ENCODE results near the gene ZNF837. TPM values are rescaled to one million over a fixed set of nuclear protein-coding genes. Genes with fewer than 3 reads are reported as not detected.

Gene ZNF837
- total RNA-seq, 1 experiment from 2014 or later = 1.6 TPM

DNA sequence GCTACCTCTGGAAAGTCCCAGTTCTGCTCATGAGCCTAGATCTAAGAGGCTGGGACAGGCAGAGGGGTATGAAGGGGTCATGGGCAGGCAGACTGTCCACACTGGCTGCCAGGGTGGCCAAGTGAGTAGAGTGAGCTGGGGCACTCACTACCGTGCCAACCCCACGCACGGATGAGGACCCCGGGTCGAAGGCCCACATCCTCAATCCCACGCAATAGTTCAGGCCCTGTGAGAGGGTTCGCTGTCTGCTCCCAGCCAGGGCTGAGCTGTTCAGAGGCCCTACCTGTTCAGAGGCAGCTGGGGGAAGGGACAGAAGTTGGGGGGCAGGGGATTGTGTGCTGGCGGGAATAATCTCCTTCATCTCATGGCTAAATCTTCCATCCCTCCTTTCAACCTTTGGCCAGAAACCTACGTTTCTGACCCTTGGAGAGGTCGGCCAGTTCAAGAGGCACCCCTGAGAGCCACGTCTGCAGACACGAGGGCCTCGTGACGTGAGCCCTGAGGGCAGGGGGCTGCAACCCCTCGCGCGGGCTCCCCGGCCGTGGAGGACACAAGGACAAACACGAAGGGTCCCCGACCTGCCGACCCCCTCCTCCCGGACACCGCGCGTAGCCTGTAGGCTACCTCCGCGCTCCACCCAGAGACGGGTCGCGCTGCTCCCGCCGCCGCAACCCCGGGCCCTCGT lies 5.2 kb upstream of the ZNF837 start:
- H3K4me3 ChIP-seq (ENCODE audit: low read depth in 2 of 2, low read length in 2 of 2) = peak overlapping the region; percentile 97 to 98
- H3K27ac ChIP-seq (ENCODE audit: low read length) = peak overlapping the region; percentile 99
- peak; percentile 16 for ATAC-seq
- H3K36me3 ChIP-seq (ENCODE audit: control insufficient read depth, insufficient read depth, low read length) = peaks cover 25% of the 10 kb centered on the region
- CTCF ChIA-PET = no interaction called here
- DNase-seq (ENCODE audit: low read depth, low spot score) = no peak
- POLR2A ChIA-PET = interaction anchor here (1.6 kb wide), 1 partner anchor 22 kb away, joined by 6 read pairs; no protein-coding TSS in a partner anchor
- intact Hi-C loops (cut with micrococcal nuclease; ENCODE audit: unreplicated experiment) = loop anchor here (5.0 kb wide), 1 partner anchor 59 kb away; the partner anchor contains the start of gene ZSCAN22
- H3K4me1 ChIP-seq (ENCODE audit: control insufficient read depth, insufficient read depth, low read length) = peaks cover 39% of the 10 kb centered on the region
- no TSS peak for BruUV-seq (replicated peaks)
- no peaks in the 10 kb centered on the region for H3K9me3 ChIP-seq (ENCODE audit: control insufficient read depth, insufficient read depth, low read depth, low read length)
- TF ChIP-seq REST (IDR thresholded peaks at IDR 0.05; ENCODE audit: insufficient read depth in 1 of 2, low read depth in 2 of 2, low read length in 1 of 2) = no peak
- no peak for TF ChIP-seq CTCF (IDR thresholded peaks at IDR 0.05)
- in situ Hi-C loops (cut with HindIII; ENCODE audit: low pct_unique_long_range_greater_than_20kb, low sequenced_read_pairs) = no loop called here
- no peaks in the 10 kb centered on the region for H3K27me3 ChIP-seq (ENCODE audit: control insufficient read depth, insufficient read depth, low read length)

DNA sequence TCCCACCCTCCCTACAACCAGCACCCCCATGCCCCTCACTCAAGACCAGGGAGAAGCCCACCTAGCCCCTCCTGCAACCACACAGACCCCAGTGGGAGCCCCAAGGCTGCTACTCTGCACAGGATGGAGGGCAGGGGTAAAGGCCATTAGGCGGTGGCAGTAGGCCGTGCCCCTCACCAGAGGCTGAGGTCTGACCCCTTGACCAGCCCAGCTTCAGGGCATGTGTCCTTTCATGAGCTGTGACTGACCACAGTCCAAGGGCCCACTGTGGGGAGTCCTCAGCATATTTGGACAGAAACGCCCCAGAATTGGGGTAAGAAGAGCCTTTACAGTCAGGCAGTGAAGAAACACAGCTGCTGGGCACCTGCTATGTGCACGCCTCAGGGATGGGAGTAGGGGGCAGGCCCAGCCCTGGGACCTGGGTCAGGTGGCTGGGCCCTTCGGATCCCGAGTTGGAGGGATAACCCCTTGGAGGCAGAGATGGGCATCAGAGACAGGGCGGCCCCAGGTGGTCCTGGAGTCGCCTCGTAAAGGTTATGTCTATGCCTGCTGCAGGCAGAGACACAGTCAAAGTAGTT lies 4.6 kb upstream of the ZNF837 start:
- no peaks in the 10 kb centered on the region for H3K9me3 ChIP-seq (ENCODE audit: control insufficient read depth, insufficient read depth, low read depth, low read length)
- no peaks in the 10 kb centered on the region for H3K27me3 ChIP-seq (ENCODE audit: control insufficient read depth, insufficient read depth, low read length)
- BruUV-seq (replicated peaks) = no TSS peak
- H3K36me3 ChIP-seq (ENCODE audit: control insufficient read depth, insufficient read depth, low read length) = peaks cover 21% of the 10 kb centered on the region
- no peak for ATAC-seq
- H3K27ac ChIP-seq (ENCODE audit: low read length) = peak overlapping the region; percentile 99
- in situ Hi-C loops (cut with HindIII; ENCODE audit: low pct_unique_long_range_greater_than_20kb, low sequenced_read_pairs) = no loop called here
- ChIA-PET CTCF (no interaction called here), POLR2A (interaction anchor here (1.6 kb wide), 1 partner anchor 22 kb away, joined by 6 read pairs; no protein-coding TSS in a partner anchor)
- H3K4me1 ChIP-seq (ENCODE audit: control insufficient read depth, insufficient read depth, low read length) = peaks cover 37% of the 10 kb centered on the region
- peak overlapping the region; percentile 97 to 98; a peak in 3 of 4 replicates for H3K4me3 ChIP-seq (ENCODE audit: low read depth in 2 of 2, low read length in 2 of 2)
- no peak for TF ChIP-seq POLR2AphosphoS5 (IDR thresholded peaks at IDR 0.05; ENCODE audit: low read depth, low read length)
- no peak for TF ChIP-seq CTCF (IDR thresholded peaks at IDR 0.05)
- no peak for TF ChIP-seq REST (IDR thresholded peaks at IDR 0.05; ENCODE audit: insufficient read depth in 1 of 2, low read depth in 2 of 2, low read length in 1 of 2)
- TF ChIP-seq TCF7L2 (IDR thresholded peaks at IDR 0.05; ENCODE audit: low read depth, low read length) = no peak
- no peak for TF ChIP-seq SIN3A (IDR thresholded peaks at IDR 0.05; ENCODE audit: borderline replicate concordance, insufficient read depth, low read depth, low read length)
- intact Hi-C loops (cut with micrococcal nuclease; ENCODE audit: unreplicated experiment) = loop anchor here (5.0 kb wide), 1 partner anchor 58 kb away; the partner anchor contains the start of gene ZSCAN22
- DNase-seq (ENCODE audit: low read depth, low spot score) = no peak
